Liver (tissue), 9 donors: ENCODE results near the gene MYO16. TPM values are rescaled to one million over a fixed set of nuclear protein-coding genes. Genes with fewer than 3 reads are reported as not detected.

ENCODE experiments used
- DNase-seq: peaks from one replicate; pipeline ENCODE4 v3.0.0-alpha.2; 2017; ENCODE audit warnings: low spot score
- H3K27ac ChIP-seq, 2 donors: one replicate each; pipeline ENCODE4 v1.7.0; 2013; ENCODE audit warnings: inconsistent platforms in 2 of 2, low read length in 2 of 2, control low read depth in 1 of 2, low read depth in 1 of 2, mild to moderate bottlenecking in 1 of 2
- H3K27me3 ChIP-seq, 4 donors: one replicate each; pipeline versions ENCODE4 v1.6.1 to v1.7.0; 2013; ENCODE audit warnings: low read length in 3 of 4, inconsistent platforms in 1 of 4, mild to moderate bottlenecking in 1 of 4, moderate library complexity in 1 of 4; ENCODE audit not compliant: control insufficient read depth in 4 of 4, insufficient read depth in 4 of 4
- H3K36me3 ChIP-seq, 4 donors: one replicate each; pipeline versions ENCODE4 v1.6.1 to v1.7.0; 2013; ENCODE audit warnings: low read length in 3 of 4, mild to moderate bottlenecking in 3 of 4, low read depth in 1 of 4, moderate library complexity in 1 of 4; ENCODE audit not compliant: control insufficient read depth in 4 of 4, insufficient read depth in 3 of 4
- H3K4me1 ChIP-seq, 4 donors: one replicate each; pipeline versions ENCODE4 v1.6.1 to v1.7.0; 2013; ENCODE audit warnings: low read length in 3 of 4, mild to moderate bottlenecking in 3 of 4, moderate library complexity in 1 of 4; ENCODE audit not compliant: control insufficient read depth in 4 of 4, insufficient read depth in 4 of 4
- H3K4me3 ChIP-seq, 3 donors: one replicate each; pipeline versions ENCODE4 v1.6.1 to v1.7.0; 2013; ENCODE audit warnings: low read length in 3 of 3, control low read depth in 1 of 3, low read depth in 1 of 3, mild to moderate bottlenecking in 1 of 3
- H3K9ac ChIP-seq, 2 donors: one replicate each; pipeline ENCODE4 v1.7.0; 2013; ENCODE audit warnings: low read length in 2 of 2, mild to moderate bottlenecking in 2 of 2, moderate library complexity in 2 of 2, control low read depth in 1 of 2, low read depth in 1 of 2
- H3K9me3 ChIP-seq, 4 donors: one replicate each; pipeline versions ENCODE4 v1.6.1 to v1.7.0; 2013; ENCODE audit warnings: low read length in 3 of 4; ENCODE audit not compliant: control insufficient read depth in 4 of 4
- CTCF ChIP-seq: fragments of 150-350 bp; IDR thresholded peaks from 2 replicates; pipeline ENCODE4 v1.5.1; 2017; ENCODE audit warnings: improper control_type of control experiment, low read depth, low read length; ENCODE audit not compliant: missing input control
- EGR1 ChIP-seq, 2 donors: IDR thresholded peaks; 2 replicates each; pipeline ENCODE4 v1.6.1; 2016 to 2018; ENCODE audit warnings: antibody characterized with exemption in 2 of 2, low read depth in 2 of 2
- FOXA1 ChIP-seq: IDR thresholded peaks from 2 replicates; pipeline ENCODE4 v1.6.1; 2016; ENCODE audit warnings: antibody characterized with exemption
- FOXA2 ChIP-seq: IDR thresholded peaks from 2 replicates; pipeline ENCODE4 v1.6.1; 2016; ENCODE audit warnings: antibody characterized with exemption
- GABPA ChIP-seq, 2 donors: IDR thresholded peaks in 1 of 2; conservative IDR thresholded peaks in 1 of 2; 2 replicates each; pipeline ENCODE4 v1.6.1; 2016; ENCODE audit warnings: antibody characterized with exemption in 2 of 2, mild to moderate bottlenecking in 1 of 2, moderate library complexity in 1 of 2
- HNF4A ChIP-seq, 2 donors: conservative IDR thresholded peaks; 2 replicates each; pipeline ENCODE4 v1.6.1; 2016; ENCODE audit warnings: antibody characterized with exemption in 2 of 2, mild to moderate bottlenecking in 2 of 2
- JUND ChIP-seq, 2 donors: IDR thresholded peaks; 2 replicates each; pipeline ENCODE4 v1.6.1; 2016; ENCODE audit warnings: antibody characterized with exemption in 2 of 2
- MAX ChIP-seq: IDR thresholded peaks from 2 replicates; pipeline ENCODE4 v1.6.1; 2016; ENCODE audit warnings: antibody characterized with exemption
- NR2F2 ChIP-seq: IDR thresholded peaks from 2 replicates; pipeline ENCODE4 v1.6.1; 2016; ENCODE audit warnings: antibody characterized with exemption
- RAD21 ChIP-seq, 2 donors: IDR thresholded peaks; 2 replicates each; pipeline ENCODE4 v1.6.1; 2016; ENCODE audit warnings: antibody characterized with exemption in 2 of 2, mild to moderate bottlenecking in 2 of 2
- RXRA ChIP-seq, 2 donors: IDR thresholded peaks; 2 replicates each; pipeline ENCODE4 v1.6.1; 2017 to 2018; ENCODE audit warnings: antibody characterized with exemption in 2 of 2, mild to moderate bottlenecking in 1 of 2
- SP1 ChIP-seq: IDR thresholded peaks from 2 replicates; pipeline ENCODE4 v1.6.1; 2018; ENCODE audit warnings: antibody characterized with exemption, mild to moderate bottlenecking
- TAF1 ChIP-seq: conservative IDR thresholded peaks from 2 replicates; pipeline ENCODE4 v1.6.1; 2016; ENCODE audit warnings: antibody characterized with exemption, mild to moderate bottlenecking
- WGBS: extraction: QIAGEN DNeasy Blood & Tissue Kit; methylation state at CpG from one replicate; pipeline ENCODE4 v1.1.7; 2013; 5-methylcytosine and 5-hydroxymethylcytosine counted together
- polyA plus RNA-seq, 2 donors: library from polyadenylated mRNA; stranded (reverse) in 1 of 2; unstranded in 1 of 2; fragments of 200-250 nt in 1 of 2; fragments of >200 nt in 1 of 2; fragmentation: Nextera tagmentation in 1 of 2; extraction: Ambion mirVana in 1 of 2; gene quantifications; one replicate each; pipeline versions ENCODE4 v1.2.1 to v1.2.3, GENCODE V29; 2013 to 2015
- total RNA-seq, 2 donors: library from RNA; depleted of rRNA; stranded (reverse); fragments of >200 nt; gene quantifications; one replicate each; pipeline ENCODE4 v1.2.3, GENCODE V29; 2014
- TF ChIP-seq, protein P1 (sequence below): IDR thresholded peaks from 2 replicates; pipeline ENCODE4 v1.6.1; 2016; ENCODE audit warnings: antibody characterized with exemption
- donor health status: healthy.
- donor health status: healthy.
- donor health status: healthy.
- donor health status: healthy.
- donor health status: healthy.

Gene MYO16
- total and polyA plus RNA-seq, 4 donors = 0.37 to 1.1 (median 0.68) TPM

DNA sequence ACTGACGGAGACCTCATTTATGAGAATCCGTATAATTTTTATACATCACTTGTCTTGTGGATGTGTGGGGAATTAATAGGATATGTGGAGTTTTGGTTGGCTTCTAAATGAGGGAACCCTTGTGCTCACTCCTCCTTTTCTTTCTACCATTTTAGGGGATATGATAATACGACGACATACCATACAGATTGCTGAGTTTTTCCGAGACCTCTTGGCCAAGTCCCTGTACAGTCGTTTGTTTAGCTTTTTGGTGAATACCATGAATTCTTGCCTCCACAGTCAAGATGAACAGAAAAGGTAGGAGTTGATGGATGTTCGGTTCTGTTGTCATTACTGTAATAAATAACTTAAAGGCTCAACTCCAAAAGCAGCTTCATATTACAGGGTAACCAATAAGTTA lies 335.2 kb downstream of the MYO16 start:
- H3K27me3 ChIP-seq = no peaks in the 10 kb centered on the region
- H3K36me3 ChIP-seq = peaks cover 0 to 3% (median under 1%) of the 10 kb centered on the region in 4 donors
- no peak overlapping the region for H3K4me3 ChIP-seq
- TF ChIP-seq, protein P1, sequence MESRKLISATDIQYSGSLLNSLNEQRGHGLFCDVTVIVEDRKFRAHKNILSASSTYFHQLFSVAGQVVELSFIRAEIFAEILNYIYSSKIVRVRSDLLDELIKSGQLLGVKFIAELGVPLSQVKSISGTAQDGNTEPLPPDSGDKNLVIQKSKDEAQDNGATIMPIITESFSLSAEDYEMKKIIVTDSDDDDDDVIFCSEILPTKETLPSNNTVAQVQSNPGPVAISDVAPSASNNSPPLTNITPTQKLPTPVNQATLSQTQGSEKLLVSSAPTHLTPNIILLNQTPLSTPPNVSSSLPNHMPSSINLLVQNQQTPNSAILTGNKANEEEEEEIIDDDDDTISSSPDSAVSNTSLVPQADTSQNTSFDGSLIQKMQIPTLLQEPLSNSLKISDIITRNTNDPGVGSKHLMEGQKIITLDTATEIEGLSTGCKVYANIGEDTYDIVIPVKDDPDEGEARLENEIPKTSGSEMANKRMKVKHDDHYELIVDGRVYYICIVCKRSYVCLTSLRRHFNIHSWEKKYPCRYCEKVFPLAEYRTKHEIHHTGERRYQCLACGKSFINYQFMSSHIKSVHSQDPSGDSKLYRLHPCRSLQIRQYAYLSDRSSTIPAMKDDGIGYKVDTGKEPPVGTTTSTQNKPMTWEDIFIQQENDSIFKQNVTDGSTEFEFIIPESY = no peak
- TF ChIP-seq SP1 = no peak
- no peak for TF ChIP-seq EGR1 (IDR thresholded peaks at IDR 0.05; ENCODE audit: low read depth in 2 of 2)
- TF ChIP-seq RAD21 (IDR thresholded peaks at IDR 0.05) = no peak
- TF ChIP-seq MAX = no peak
- no peak for TF ChIP-seq NR2F2
- no peak for TF ChIP-seq CTCF
- no peak for TF ChIP-seq JUND (IDR thresholded peaks at IDR 0.05)
- TF ChIP-seq RXRA (IDR thresholded peaks at IDR 0.05) = no peak
- DNase-seq = no peak
- WGBS = 86% methylated on average over 7 of the region's 7 CpGs
- H3K9ac ChIP-seq = no peak overlapping the region
- H3K4me1 ChIP-seq = no peaks in the 10 kb centered on the region
- H3K27ac ChIP-seq = no peak overlapping the region
- no peaks in the 10 kb centered on the region for H3K9me3 ChIP-seq

DNA sequence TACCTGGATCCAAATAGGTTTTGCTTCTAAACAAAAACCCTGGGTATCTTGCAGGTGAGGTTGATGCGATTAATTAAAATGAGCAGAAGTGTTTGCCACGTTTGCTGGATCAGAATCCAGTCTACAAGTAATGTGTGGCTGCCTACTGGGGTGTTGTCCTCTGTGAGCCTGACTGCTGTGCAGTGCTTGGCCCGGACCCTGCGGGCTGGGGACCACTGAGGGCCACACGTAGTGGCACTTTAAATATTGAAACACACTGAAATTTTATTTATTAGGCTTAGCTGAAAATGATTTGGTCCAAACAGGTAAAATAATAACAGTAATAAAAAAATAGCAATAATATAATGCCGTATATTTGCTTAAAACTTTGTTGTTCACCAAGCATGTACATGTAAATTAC lies 338.0 kb downstream of the MYO16 start:
- Histone ChIP-seq H3K4me1 (no peaks in the 10 kb centered on the region), H3K9me3 (no peaks in the 10 kb centered on the region), H3K36me3 (peaks cover 0 to 3% (median under 1%) of the 10 kb centered on the region in 4 donors), H3K9ac (no peak overlapping the region), H3K27ac (no peak overlapping the region), H3K4me3 (no peak overlapping the region), H3K27me3 (no peaks in the 10 kb centered on the region)
- TF ChIP-seq CTCF (no peak), SP1 (no peak), TAF1 (no peak), FOXA1 (no peak), HNF4A (conservative IDR thresholded peaks at IDR 0.05) (no peak), RXRA (IDR thresholded peaks at IDR 0.05) (no peak), EGR1 (IDR thresholded peaks at IDR 0.05; ENCODE audit: low read depth in 2 of 2) (no peak), NR2F2 (no peak), MAX (no peak), GABPA (IDR thresholded peaks at IDR 0.05 in 1 of 2, conservative IDR thresholded peaks at IDR 0.05 in 1 of 2) (no peak), FOXA2 (no peak)
- TF ChIP-seq, protein P1 = no peak
- no peak for DNase-seq
- 95% methylated on average over 6 of the region's 6 CpGs for WGBS
